GM18867 (cell line): ENCODE data around the gene OSBPL1A.
A peak's percentile ranks its signal among the peaks of the same experiment; 100 is the strongest.

Experiments used
- ATAC-seq: cut with Tn5 transposase; IDR thresholded peaks from one replicate; pipeline ENCODE4 v1.9.1; 2021; ENCODE audit warnings: mild to moderate bottlenecking, moderate library complexity; ENCODE audit not compliant: unreplicated experiment

OSBPL1A gene

DNA sequence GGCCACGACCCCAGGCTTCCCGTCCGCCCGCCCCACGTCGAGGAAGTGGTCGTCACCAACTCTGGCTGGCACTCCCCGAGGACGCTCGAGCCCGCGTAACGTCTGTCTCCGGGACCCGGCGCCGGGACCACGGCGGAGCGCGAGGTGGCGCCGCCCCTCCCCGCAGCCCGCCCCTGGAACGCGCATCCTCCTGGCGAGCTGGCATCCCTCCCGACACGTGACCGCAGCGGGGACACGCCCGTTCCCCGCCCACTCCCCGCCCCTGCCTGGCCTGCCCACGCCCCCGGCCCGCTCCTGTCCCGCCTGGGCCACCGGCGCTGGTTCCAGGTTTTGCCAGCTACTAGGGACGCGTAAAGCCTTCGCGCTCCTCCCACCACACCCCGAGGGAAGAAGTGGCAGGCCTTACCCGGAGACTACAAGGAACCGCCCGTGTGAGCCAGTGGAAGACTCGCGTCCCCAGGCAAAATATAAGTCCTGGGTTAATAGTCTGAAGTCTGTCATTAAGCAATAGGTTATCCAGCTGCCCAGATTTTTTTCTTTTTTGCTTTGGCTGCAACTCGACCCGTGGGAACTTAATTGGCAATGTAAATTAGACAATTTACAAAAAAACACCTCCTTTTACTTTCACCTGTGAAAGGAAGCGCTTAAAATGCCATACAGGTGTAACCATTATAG, at the start of gene OSBPL1A:
OSBPL1A (minus strand) TSS at position 131 of the 675 bp plus-strand sequence. CDS start 20,291 bp downstream, outside the sequence.
- peak; percentile 62 for ATAC-seq

GRCh38 chr18:24446953-24447538, 49.4 kb upstream of the OSBPL1A start:
- ATAC-seq: peak; percentile 48

DNA sequence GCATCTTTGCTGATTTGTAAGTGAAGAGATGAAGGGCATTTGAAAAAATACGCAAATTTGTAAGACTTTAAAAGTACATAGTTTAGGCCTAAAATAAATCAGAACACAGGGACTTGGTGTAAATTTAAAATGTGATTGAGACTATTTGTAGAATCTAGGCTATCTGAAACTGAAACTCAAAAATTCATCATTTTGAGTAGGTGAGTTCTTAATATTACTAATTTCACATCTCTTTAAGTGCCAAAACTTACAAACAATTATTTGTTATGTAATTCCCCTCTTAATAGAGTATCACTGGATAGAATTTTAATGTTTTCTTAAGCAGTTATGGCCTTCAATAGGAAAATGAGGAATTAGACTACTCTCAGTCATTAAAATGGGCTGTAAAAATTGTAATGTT, 48.8 kb upstream of the OSBPL1A start:
- peak; percentile 62 for ATAC-seq

DNA sequence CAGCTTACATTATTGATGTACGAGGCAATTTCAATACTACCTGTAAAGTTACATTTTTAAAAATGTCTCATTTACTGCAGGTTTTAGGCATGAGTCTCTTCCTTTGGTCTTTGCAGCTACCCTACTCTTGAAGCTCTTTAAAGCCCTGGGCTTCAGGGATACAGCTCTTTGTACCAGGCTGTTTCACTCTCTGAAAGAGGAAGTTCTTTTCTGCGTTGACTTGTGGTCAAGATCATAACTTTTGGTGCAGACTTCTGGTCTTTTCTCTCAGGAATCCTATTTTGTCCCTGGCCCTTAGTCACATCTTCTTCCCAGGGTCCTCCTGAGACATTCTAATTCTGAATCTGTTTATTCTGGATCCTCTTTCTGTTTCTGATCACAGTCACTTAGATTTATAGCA, 46.2 kb upstream of the OSBPL1A start:
- peak; percentile 81 for ATAC-seq

DNA sequence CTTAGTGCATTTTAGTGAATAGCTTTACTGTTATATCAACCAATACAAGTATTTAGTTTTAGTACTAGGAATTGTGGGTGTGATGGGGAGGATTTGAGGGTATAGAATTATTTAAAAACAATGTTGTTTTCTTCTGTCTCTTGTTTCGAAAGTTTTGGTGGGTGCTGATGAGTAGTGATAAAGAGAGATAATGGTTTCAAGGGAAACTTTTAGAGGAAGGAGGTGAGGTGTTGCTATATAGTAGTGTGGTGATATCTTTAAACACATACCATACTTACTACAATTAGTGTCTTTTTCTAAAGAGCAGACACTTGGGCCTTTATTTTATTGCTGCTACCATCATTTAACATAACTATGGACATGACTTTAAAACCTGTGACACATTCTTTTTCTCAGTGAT, 39.3 kb upstream of the OSBPL1A start:
- no peak for ATAC-seq

DNA sequence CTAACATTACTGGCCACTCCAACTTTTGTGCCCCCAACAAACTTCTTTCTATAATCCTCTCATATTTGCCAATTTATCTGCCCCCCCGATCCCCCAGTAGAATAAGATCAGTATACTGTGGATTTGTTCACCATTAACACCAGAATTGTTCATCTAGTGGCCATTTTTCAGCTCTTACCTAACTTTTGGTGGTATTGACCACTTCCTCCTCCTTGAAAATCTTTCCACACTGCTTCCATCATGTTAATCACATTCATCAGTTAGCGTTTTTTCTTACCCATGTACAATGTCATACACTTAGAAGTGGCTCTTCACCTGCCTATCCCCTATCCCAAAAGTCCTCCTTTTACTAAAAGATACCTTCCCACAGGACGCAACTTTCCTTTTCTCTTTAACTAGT, 35.0 kb upstream of the OSBPL1A start:
- no peak for ATAC-seq

DNA sequence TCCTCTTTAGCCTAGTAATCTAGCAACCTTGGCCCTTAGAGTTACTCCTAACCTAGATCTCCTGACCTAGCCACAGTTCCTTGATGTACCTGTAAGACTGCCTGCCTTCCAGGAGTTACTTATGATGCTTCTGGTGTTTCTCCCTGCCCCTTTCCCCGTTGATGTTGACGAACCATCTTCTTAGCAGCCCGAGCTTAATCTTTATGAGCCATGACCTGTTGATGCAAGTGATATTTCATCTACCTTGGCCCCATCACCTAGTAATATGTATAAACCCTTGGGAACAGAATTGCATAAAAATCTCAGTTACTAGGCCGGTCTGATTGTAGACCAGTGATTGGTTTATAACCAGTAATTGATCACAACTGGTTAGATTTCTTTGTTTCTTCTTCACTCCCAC, 31.6 kb upstream of the OSBPL1A start:
- ATAC-seq: no peak

- ATAC-seq: no peak
Observed at GRCh38 chr18:24428709-24429108, 31.1 kb upstream of the OSBPL1A start.

- no peak for ATAC-seq
Observed at GRCh38 chr18:24427484-24427883, 29.9 kb upstream of the OSBPL1A start.

- ATAC-seq: peak; percentile 96
Observed at GRCh38 chr18:24426398-24427294, 29.0 kb upstream of the OSBPL1A start, which contains the start of gene IMPACT. Gene IMPACT (plus strand): TSS chr18:24426670. CDS start chr18:24426757, 87 bp downstream.

- no peak for ATAC-seq
Observed at GRCh38 chr18:24426073-24426397, 28.4 kb upstream of the OSBPL1A start.

DNA sequence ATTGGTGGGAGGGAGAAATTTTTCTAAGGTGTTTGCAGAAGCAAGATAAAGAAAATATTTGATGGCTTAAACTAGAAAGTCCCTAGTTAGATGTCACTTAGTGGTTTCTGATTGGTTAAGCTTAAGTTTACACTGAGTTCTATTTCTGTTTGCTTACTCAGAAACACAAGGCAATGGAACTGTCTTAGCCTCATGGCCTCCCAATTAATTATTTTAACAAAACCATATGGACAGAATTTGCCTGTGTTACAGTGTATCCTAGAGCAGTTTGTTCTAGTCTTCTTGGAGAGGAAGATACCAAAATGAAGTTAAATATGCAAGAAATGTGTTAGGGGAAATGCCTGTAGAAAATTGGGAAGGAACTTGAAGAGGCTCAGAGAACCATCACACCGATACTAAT, 24.2 kb upstream of the OSBPL1A start:
- ATAC-seq: no peak

DNA sequence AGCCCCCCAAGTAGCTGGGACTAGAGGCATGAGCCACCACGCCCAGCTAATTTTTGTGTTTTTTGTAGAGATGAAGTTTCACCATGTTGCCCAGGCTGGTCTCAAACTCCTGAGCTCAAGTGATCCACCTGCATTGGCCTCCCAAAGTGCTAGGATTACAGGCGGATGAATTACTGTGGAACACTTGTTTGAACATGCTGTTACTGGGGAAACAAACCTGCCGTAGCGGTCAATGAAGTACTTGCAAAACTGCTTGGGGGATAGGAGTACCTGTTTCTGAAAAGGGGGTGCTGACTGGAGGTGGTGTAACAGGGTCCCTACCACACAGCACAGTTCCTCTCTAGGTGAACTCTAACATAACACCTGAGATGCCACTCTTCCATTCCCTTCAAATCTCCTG, 22.9 kb upstream of the OSBPL1A start:
- no peak for ATAC-seq

DNA sequence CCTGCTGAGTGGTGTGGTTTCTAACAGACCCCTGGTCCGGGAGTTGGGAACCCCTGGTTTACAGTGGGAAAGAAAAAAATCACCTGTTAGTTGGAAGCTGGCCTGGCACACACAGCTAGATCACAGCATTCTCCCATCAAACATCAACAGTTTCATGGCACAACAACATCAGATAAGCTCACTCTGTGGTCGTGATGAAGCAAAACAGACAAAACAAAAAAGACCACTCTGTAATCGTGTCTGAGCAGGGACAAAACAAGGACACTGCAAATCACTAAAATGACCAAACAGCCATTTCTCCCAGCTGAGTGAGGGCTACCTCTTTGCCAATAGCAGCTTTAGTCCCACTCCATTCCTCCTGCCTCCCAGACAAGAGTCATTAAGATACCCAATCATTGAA, 19.9 kb upstream of the OSBPL1A start:
- no peak for ATAC-seq

DNA sequence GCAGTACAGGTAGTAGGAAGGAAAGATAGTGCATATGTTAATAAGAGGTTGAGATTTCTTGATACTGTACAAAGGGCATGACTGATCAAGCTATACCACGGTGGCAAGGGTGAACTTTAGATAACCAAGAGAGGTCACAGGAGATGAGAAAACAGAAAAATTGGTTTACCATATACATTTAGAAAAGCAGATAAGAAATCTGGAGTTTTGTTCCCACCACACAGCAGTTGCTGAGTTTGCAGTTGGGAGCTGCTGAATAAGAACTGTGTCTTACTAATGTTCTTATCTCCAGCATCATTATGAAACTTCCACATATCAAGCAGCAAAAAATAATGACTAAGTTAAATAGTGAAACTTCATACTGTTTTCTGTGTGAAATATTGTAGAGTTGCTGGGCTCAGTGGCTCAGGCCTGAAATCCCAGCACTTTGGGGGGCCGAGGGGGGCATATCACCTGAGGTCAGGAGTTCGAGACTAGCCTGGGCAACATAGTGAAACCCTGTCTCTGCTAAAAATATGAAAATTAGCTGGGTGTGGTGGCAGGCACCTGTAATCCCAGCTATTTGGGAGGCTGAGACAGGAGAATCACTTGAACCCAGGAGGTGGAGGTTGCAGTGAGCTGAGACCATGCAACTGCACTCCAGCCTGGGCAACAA, 16.9 kb upstream of the OSBPL1A start:
- ATAC-seq: no peak

DNA sequence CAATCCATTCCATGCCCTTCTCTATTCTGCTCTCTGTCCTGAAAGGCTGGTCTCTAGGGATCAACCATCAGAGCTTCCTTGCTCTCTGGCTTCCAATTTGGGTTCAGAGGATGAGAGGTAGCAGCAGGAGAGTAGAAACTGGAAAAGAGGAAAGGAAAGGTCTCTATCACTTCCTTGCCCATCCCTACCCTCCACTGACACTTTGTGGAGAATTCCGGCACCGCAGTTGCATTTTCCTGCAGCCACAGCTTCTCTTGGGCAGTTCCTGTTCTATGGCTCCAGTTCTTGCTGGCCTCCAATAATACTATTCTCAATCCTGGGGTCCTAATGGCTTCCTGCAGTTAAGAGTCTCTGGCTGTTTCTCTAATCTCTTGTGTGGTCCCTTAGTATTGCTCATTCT, 15.5 kb upstream of the OSBPL1A start:
- ATAC-seq: no peak

DNA sequence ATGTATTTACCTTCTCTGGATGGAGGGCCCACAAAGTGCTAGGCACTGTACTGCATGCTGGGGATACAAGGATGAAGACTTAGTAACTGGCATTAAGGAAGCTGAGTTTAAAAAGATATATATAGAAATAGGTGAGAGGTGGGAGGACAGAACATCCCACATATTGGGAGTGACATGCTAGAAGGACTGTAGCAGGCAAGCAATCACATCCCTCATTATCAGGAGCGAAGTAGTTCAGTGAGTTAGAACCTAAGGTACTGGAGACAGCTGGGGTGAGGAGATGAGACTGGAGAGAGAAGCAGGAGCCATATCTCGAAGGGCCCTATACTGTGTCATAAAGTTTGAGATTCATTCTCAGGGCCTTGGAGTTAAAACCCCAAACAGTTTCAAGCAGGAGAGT, 10.9 kb upstream of the OSBPL1A start:
- no peak for ATAC-seq

- no peak for ATAC-seq
Observed at GRCh38 chr18:24404591-24404990, 7.0 kb upstream of the OSBPL1A start.

DNA sequence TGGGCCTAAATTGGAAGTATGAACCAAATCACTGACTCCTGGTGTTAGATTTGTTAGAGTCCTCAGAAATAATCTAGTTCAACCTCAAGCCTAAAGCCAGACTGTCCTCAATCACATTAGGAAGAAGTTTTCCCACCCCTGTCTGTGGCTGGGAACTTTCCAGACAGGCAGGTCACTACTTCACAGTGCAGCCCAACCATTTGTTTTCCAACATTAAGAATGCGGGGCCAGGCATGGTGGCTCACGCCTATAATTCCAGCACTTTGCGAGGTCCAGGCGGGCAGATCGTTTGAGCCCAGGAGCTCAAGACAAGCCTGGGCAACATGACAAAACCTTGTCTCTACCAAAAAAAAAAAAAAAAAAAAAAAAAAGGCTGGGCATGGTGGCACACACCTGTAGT, 5.5 kb upstream of the OSBPL1A start:
- no peak for ATAC-seq

- ATAC-seq: no peak
Observed at GRCh38 chr18:24402209-24402785, 4.7 kb upstream of the OSBPL1A start.

DNA sequence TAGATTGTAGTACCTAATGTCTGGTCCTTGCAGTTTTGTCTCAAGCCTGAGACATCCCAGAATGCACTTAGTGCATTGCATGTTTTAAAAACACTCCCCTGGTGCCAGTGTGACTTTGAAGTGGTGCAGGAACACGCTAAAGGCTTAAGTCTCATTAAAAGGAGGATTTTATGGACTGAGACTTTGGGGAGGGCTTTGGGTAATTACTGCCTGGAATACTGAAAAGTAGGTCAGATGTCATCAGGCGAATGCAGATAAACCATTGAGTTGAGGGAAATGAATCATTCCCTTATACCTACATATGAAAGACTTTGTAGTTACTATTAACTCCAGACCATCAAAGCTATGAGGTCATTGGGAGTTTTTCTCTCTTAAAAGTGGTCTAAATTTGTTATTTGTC, 3.0 kb upstream of the OSBPL1A start:
- ATAC-seq: no peak
